Measurements from ENCODE around the gene HOXD9.

The HOXD9 gene

DNA sequence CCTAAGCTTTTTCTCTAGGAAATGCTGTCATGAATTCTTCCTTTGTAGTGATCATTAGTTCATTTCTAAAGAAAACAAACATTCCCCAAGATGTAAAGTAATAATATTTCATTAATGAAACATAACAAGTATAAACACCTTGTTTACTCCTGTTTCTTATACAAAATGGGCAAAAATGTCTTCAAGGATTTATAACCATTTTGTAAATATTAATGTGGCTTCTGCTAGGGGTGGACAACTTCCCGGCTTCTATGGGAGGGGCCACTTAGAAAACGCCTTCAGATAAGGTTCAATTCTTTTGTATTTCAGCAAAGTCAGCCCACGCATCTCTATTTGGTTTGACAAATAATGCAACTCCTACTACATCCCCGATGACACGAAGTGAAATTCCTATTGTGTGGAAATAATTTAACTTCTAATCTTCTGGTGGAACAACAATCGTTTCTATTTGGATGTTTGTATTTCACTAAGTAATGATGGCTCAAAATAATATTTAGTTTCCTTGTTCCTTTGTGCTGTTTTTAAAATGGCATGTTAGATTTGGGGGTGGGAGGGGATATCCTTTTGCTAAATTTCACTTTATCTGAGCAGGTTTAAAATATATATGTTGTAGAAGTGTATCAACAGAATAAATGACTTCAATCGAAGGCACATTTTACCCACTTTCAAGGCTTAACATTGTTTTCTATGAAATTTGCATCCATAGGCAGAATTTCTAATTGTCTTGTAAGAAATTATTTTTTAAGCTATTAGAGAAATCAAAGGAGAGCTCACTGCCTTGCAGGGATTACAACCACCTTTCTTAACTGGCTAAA is 51.3 kb downstream of the HOXD9 start:
- TF ChIP-seq TAF1 (IDR thresholded peaks at IDR 0.05; ENCODE audit: borderline replicate concordance, insufficient read depth, low read length): no peak
- no peak for TF ChIP-seq REST (IDR thresholded peaks at IDR 0.05; ENCODE audit: insufficient read depth in 1 of 2, low read depth in 2 of 2, low read length in 2 of 2)
- no peak for TF ChIP-seq SIN3A (IDR thresholded peaks at IDR 0.05; ENCODE audit: borderline replicate concordance, insufficient read depth, low read length)
- TF ChIP-seq POLR2AphosphoS5 (IDR thresholded peaks at IDR 0.05; ENCODE audit: low read depth, low read length): no peak
- TF ChIP-seq FOXP2 (optimal IDR thresholded peaks at IDR 0.05; ENCODE audit: borderline replicate concordance, extremely low read depth, extremely low read length, insufficient read depth): no peak

GRCh38 chr2:176174382-176174823 is 51.9 kb downstream of the HOXD9 start:
- TF ChIP-seq FOXP2 (optimal IDR thresholded peaks at IDR 0.05; ENCODE audit: borderline replicate concordance, extremely low read depth, extremely low read length, insufficient read depth): no peak
- TF ChIP-seq TAF1 (IDR thresholded peaks at IDR 0.05; ENCODE audit: borderline replicate concordance, insufficient read depth, low read length): no peak
- TF ChIP-seq SIN3A (IDR thresholded peaks at IDR 0.05; ENCODE audit: borderline replicate concordance, insufficient read depth, low read length): no peak
- TF ChIP-seq POLR2AphosphoS5 (IDR thresholded peaks at IDR 0.05; ENCODE audit: low read depth, low read length): no peak
- no peak for TF ChIP-seq REST (IDR thresholded peaks at IDR 0.05; ENCODE audit: insufficient read depth in 1 of 2, low read depth in 2 of 2, low read length in 2 of 2)

All from PFSK-1 (cell line).